Measurements from ENCODE around the gene CA7.
A peak's percentile ranks its signal among the peaks of the same experiment; 100 is the strongest.

The CA7 gene

DNA sequence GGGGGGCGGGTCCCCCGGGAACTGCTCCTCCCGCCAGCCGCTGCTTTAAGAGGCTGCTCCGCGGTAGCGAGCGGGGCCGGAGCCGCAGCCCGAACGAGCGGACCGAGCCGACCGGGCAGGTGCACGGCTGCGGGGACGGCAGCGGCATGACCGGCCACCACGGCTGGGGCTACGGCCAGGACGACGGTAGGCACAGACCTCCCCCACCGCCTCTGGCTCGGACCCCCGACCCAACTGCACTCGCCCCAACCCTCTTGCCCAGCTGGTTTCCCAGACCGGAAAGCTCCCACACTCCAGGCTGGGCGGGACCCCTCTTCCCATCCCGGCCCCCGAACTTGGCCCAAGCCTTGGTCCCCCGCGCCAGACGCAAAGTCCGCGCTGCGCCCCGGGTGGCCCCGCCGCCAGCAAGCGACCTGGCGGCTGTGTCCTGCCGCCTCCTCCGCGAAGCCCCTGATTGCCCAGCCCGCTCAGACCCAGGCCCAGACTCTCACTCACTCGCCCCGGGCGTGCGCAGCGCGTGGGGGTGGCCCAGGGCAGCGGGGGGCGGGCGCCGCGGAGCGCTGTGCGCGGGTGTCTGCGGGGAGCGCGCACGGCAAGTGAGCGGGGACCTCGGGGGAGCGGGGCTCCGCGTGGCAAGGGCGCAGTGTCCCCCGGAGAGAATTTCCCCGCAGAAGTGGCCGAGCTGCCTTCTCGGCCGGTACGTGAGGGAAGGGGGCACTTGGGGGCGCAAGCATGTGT is at the start of gene CA7:
Gene CA7, plus strand, starts transcription at position 73 of the 738 bp plus-strand sequence. Its CDS starts 74 bp downstream, at position 147.
- DNase-seq: no peak
- no peak for TF ChIP-seq GATA1 (IDR thresholded peaks at IDR 0.05; ENCODE audit: low read depth, low read length)
- no peak for TF ChIP-seq POLR2A (IDR thresholded peaks at IDR 0.05; ENCODE audit: low read length)

DNA sequence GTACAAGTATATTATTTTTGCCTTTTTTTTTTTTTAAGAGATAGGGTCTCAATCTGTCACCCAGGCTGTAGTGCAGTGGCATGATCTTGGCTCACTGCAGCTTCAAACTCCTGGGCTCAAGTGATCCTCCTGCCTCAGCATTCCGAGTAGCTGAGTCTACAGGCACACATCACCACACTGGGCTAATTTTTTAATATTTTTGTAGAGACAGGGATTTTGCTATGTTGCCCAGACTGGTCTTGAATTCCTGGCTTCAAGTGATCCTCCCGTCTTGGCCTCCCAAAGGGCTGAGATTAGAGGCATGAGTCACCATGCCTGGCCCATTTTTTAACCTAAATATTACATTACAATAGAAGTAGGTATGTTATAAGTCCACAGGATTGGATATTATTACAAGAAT is 46.1 kb upstream of the CA7 start:
- no peak for TF ChIP-seq POLR2A (IDR thresholded peaks at IDR 0.05; ENCODE audit: low read length)
- no peak for TF ChIP-seq GATA1 (IDR thresholded peaks at IDR 0.05; ENCODE audit: low read depth, low read length)
- DNase-seq: no peak

DNA sequence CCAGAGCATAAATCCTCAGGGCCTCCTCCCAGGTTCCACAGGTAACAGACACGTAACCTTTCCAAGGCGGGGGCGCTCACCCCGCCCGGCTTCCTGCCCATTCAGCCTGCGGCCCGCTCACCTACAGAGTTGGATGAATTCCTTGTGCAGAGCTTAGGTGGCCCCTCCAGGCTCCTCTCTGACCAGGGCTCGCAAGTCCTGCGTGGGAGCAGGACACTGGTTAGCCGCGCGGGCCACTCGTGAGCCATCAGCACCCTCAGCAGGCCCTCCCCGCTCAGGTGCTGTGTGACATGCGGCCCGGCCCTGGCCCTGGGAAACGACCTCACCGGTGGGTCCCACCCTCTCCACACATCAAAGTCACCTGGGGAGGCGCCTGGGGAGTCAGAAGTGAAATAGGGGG is 43.4 kb upstream of the CA7 start:
- no peak for TF ChIP-seq GATA1 (IDR thresholded peaks at IDR 0.05; ENCODE audit: low read depth, low read length)
- no peak for TF ChIP-seq POLR2A (IDR thresholded peaks at IDR 0.05; ENCODE audit: low read length)
- no peak for DNase-seq

DNA sequence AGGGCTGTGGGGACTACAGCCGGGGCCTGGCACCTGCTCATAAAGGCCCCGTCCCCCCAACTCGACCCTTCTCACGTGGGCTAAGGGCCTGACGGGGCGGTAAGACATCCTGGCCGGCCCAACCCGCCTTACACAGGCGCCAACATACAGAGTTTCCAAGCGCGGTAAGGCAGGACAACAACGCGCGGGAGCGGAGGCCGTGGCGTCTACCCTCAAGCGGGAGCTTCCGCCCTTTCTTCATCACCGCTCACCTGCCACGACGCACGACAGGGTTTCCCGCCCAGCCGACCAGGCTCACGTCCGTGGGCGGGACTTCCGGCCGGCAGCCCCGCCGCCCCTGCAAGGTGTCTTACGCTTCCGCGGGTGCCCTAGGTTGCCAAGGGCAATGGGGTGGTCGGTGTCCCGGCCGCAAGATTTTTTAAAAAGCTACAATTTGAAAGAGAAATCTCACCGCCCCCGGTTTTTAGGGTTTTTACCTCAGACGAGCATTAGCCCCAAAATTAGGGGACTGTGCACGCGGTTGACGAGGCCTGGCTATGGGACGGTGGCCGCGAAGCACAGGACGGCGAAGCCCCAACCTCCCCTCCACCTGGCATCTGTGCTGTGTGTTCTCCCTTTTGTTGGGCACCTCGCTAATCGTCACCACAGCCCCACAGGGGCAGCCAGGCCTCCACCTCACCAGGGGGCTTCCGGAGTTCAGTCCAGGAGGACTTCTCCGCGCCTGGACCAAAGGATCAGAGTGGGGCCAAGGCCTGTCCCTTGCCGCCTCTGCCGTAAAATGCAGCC is 42.7 kb upstream of the CA7 start, which contains the start of gene TERB1:
Gene TERB1, minus strand, starts transcription at position 265 of the 786 bp plus-strand sequence. CDS start 4,786 bp downstream, outside the sequence.
- no peak for DNase-seq
- TF ChIP-seq POLR2A (IDR thresholded peaks at IDR 0.05; ENCODE audit: low read length) (no peak), GATA1 (IDR thresholded peaks at IDR 0.05; ENCODE audit: low read depth, low read length) (no peak)

DNA sequence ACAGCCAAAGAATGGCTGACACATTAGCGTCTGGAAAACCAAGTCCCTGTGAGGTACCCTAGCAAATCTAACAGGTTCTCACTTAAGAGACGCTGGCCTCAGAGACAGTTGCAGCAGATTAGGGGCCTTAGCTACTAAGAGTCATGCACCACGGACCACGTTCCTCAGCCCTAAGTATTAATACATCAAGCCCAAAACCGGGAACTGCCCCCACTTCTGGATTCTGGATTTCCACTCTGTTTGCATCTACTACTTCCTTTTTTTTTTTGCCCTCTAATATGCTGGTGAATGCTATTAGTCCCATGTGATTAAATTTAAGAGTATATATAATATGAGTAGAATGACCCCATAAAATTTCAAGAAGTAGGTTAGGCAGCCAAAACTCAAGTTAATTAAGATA is 42.1 kb upstream of the CA7 start:
- no peak for DNase-seq
- TF ChIP-seq POLR2A (IDR thresholded peaks at IDR 0.05; ENCODE audit: low read length) (no peak), GATA1 (IDR thresholded peaks at IDR 0.05; ENCODE audit: low read depth, low read length) (no peak)

DNA sequence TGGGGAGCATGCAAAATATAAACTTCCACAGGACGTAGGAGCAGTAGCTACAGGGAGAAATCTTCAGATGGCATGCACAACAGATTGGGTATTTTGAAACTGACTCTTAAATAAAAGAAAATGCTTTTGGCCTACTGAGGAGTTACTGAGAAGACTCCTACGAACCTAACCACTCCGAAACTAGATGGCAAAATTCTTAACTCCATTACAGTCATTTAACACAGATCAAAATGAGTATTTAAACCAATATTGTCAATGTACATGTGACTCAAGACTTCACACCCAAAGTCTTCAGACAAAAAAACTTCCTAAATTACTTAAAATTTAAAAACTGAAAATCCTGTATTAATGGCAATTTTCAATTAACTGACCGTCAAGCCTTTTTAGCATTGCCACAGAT is 34.4 kb upstream of the CA7 start:
- no peak for TF ChIP-seq POLR2A (IDR thresholded peaks at IDR 0.05; ENCODE audit: low read length)
- no peak for TF ChIP-seq GATA1 (IDR thresholded peaks at IDR 0.05; ENCODE audit: low read depth, low read length)
- no peak for DNase-seq

DNA sequence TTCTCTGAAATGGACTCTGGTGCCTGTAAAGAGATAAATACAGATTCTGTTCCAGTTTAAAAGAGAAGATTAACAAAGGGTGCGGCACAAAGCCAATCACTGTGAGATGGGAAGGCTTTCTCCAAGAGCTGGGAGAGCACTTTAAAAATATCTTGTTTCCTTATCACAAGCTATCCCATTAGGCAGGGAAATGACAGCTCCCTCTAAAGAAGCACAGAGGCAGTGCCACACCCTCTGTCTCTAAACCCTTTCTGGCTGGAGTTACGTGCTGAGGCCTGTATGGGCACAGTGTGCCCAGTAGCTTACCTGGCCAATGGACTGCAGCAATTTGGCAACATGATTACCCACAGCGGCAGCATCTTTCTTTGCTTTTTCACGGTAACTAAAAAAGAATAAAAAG is 33.8 kb upstream of the CA7 start:
- no peak for DNase-seq
- TF ChIP-seq GATA1 (IDR thresholded peaks at IDR 0.05; ENCODE audit: low read depth, low read length) (no peak), POLR2A (IDR thresholded peaks at IDR 0.05; ENCODE audit: low read length) (no peak)

DNA sequence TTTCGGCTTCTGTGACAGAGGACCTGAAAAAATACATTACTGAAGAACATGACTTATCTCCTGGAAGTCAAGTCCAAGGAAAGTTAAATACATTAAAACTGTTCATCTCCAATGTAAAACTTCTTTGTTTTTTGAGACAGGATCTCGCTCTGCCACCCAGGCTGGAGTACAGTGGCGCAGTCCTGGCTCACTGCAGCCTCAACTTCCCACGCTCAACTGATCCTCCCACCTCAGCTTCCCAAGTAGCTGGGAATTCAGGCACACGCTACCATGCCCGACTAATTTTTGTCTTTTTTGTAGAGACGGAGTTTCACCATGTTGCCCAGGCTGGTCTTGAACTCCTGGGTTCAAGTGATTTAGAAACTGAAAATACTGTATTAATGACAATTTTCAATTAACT is 33.2 kb upstream of the CA7 start:
- DNase-seq: no peak
- no peak for TF ChIP-seq GATA1 (IDR thresholded peaks at IDR 0.05; ENCODE audit: low read depth, low read length)
- TF ChIP-seq POLR2A (IDR thresholded peaks at IDR 0.05; ENCODE audit: low read length): no peak

DNA sequence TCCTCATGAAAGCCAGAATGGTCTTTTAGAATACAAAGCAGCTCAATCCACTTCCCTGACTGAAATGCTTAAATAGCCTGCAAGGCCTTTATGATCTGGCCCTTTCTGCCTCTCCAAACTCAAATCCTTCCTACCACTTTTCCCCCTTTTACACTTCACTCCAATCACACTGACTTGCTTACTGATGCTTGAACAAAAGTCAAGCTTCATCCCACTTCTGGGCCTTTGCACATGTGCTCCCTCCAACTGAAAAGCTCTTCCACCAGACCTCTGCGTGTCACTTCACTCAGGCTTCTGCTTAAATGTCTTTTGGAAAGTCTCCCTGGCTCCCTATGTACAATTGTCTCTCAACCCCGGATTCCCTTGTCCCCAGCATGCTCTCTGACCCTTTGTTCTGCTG is 29.5 kb upstream of the CA7 start:
- TF ChIP-seq POLR2A (IDR thresholded peaks at IDR 0.05; ENCODE audit: low read length) (no peak), GATA1 (IDR thresholded peaks at IDR 0.05; ENCODE audit: low read depth, low read length) (no peak)
- no peak for DNase-seq

DNA sequence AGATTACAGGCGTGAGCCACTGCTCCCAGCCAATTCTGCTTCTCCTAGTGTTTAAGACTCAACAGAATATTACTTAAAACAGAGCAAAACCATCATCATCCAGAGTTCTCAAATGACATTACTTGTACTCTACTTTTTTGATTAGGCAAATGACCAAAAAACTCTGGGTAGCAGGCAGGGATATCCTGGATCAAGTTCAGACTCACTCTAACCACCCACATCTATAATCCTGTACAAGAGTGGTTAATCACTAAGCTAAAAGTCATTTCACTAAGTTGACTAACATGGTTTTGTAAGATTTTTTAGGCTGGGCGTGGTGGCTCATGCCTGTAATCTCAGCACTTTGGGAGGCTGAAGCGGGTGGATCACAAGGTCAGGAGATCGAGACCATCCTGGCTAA is 20.2 kb upstream of the CA7 start:
- TF ChIP-seq GATA1 (IDR thresholded peaks at IDR 0.05; ENCODE audit: low read depth, low read length) (no peak), POLR2A (IDR thresholded peaks at IDR 0.05; ENCODE audit: low read length) (no peak)
- DNase-seq: no peak

DNA sequence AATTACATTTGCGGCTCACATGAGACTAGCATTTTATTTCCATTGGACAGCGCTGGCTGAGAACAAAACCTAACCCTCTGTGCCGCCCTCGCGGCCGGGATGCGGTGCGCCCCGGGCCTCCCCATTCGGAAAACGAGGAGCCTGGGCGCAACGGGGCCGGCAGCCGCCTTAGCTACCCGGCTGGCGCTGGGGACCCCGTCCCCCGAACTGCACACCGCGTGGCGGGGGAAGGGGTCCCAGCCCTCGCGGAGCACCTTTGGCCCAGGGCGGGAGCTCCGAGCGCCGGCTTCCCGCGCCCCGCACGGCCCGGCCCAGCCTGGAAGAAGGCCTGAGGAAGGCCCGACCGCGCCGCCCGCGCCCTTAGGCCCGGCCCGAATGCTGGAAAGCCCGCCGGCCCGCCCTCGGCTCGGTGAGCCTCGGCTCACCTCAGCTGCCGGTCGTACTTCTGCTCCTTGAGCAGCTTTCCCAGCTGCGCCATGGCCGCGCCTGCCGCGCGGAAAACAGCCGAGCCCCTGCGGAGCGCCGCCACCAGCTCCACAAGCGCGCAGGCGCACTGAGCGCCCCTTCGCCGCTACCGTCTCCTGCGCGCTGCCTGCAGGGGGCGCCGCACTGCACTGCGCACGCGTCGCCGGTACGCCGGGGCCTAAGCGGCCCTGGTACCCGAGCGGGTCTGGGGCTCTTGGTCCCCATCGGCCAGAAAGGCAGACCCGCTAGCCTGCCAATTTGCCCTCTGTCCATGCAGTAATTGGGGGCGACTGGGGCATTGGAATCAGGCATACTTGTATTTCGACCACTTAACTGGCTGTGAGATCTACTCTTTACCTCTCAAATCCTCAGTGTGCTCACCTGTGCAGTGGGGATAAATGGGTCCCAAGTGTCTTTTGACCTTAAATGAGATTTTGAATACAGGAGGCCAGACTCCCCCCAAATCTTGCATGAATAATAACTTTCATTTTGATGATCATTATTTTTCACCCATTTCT is 13.5 kb upstream of the CA7 start, which contains the start of gene NAE1:
Gene NAE1, minus strand, starts transcription at position 555 of the 983 bp plus-strand sequence. Its CDS starts 77 bp downstream, at position 478.
- TF ChIP-seq GATA1 (IDR thresholded peaks at IDR 0.05; ENCODE audit: low read depth, low read length): no peak
- TF ChIP-seq POLR2A (IDR thresholded peaks at IDR 0.05; ENCODE audit: low read length): peak; percentile 94
- peak; percentile 92 to 97 for DNase-seq

DNA sequence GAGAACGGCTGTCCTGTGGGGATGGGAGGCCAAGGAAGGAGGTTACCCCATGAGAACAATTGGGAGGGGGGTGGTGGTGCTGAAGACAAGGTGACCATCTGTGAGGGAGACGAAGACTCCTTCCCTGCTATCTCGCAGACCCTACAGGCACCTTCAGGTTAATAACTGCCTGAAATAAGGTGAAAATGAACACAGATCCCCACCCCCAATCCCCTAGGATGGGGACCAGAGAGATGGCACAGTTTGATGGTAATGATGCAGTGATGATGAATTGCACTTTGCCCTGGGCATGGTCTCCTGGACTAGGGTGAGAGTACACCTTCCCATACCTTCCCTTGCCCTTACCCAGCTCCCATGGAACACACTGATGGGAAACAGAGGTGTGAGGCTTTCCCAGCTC is 12.0 kb upstream of the CA7 start:
- no peak for DNase-seq
- no peak for TF ChIP-seq GATA1 (IDR thresholded peaks at IDR 0.05; ENCODE audit: low read depth, low read length)

DNA sequence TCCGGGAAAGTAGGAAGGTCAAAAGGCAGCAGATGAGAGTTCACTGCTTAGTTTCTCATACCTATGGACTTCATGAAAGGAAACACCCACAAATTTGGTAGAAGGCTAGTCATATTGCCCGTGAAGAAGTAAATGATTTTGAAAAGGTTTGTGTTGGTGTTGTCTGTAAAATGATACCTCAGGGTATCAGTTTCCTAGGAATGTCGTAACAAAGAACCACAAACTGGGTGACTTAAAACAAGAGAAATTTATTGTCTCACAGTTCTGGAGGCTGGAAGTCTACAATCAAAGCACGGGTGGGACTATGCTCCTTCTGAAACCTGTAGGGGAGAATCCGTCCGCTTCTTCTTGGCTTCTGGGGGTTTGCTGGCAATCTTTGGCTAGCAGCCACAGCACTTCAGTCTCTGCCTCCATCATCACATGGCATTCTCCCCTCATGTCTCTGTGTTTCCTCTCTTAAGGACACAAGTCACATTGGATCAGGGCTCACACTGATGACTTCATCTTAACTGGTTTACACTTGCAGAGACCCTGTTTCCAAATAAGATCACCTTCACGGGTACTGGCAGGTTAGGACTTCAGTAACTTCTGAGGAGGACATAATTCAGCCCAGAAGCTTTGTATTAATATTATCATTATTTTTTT is 11.4 kb upstream of the CA7 start:
- DNase-seq: no peak
- TF ChIP-seq POLR2A (IDR thresholded peaks at IDR 0.05; ENCODE audit: low read length) (no peak), GATA1 (IDR thresholded peaks at IDR 0.05; ENCODE audit: low read depth, low read length) (no peak)

Data from erythroblast (primary cell).